Activated CD8-positive, alpha-beta T cell treated with anti-CD3 and anti-CD28 coated beads for 36 hours (primary cell): ENCODE results near the gene BLOC1S5. TPM values are rescaled to one million over a fixed set of nuclear protein-coding genes. Genes with fewer than 3 reads are reported as not detected.

Source experiments
- ATAC-seq: fragments of 200-7000 bp; cut with Tn5 transposase; one replicate; pipeline ENCODE4 v1.10.0; 2021; ENCODE audit warnings: mild to moderate bottlenecking, moderate library complexity
- CTCF ChIA-PET: fragments of 350-600 bp; sonication (Branson Sonifier 250); formaldehyde crosslinking; loops from one replicate; lab custom pipeline; 2021; ENCODE audit warnings: antibody characterized with exemption; lab: Charles Lee
- POLR2A ChIA-PET: fragments of 350-600 bp; sonication (Branson Sonifier 250); formaldehyde crosslinking; loops from one replicate; lab custom pipeline; 2021; ENCODE audit warnings: antibody characterized with exemption; lab: Charles Lee
- DNase-seq: peaks from one replicate; pipeline ENCODE4 v3.0.0-alpha.2; 2020
- H3K27ac Mint-ChIP-seq: one replicate; pipeline ENCODE4 v1.8.0; 2021; ENCODE audit warnings: mild to moderate bottlenecking, mixed read lengths
- H3K27me3 Mint-ChIP-seq: one replicate; pipeline ENCODE4 v1.8.0; 2021; ENCODE audit warnings: mixed read lengths
- H3K36me3 Mint-ChIP-seq: one replicate; pipeline ENCODE4 v1.8.0; 2021; ENCODE audit warnings: low read depth, mixed read lengths
- H3K4me1 Mint-ChIP-seq: one replicate; pipeline ENCODE4 v1.8.0; 2021; ENCODE audit warnings: low read depth, mixed read lengths
- H3K4me3 Mint-ChIP-seq: one replicate; pipeline ENCODE4 v1.8.0; 2021; ENCODE audit warnings: mild to moderate bottlenecking, moderate library complexity, mixed read lengths
- H3K9me3 Mint-ChIP-seq: one replicate; pipeline ENCODE4 v1.8.0; 2021; ENCODE audit warnings: mixed read lengths
- CTCF ChIP-seq: fragments of 200-600 bp; IDR thresholded peaks from one replicate; pipeline ENCODE4 v1.8.0; 2022; ENCODE audit warnings: antibody characterized with exemption, mild to moderate bottlenecking
- intact Hi-C: fragments of 100-400 bp; cut with micrococcal nuclease; formaldehyde crosslinking; loops from one replicate; pipeline ENCODE4 v1.10.0; 2022
- total RNA-seq, 2 experiments: library from RNA; stranded (reverse); gene quantifications; one replicate each; pipeline ENCODE4 v1.2.3, GENCODE V29; 2021

The BLOC1S5 gene
- total RNA-seq, 2 experiments from 2014 or later = 23.7 to 26.2 TPM

DNA sequence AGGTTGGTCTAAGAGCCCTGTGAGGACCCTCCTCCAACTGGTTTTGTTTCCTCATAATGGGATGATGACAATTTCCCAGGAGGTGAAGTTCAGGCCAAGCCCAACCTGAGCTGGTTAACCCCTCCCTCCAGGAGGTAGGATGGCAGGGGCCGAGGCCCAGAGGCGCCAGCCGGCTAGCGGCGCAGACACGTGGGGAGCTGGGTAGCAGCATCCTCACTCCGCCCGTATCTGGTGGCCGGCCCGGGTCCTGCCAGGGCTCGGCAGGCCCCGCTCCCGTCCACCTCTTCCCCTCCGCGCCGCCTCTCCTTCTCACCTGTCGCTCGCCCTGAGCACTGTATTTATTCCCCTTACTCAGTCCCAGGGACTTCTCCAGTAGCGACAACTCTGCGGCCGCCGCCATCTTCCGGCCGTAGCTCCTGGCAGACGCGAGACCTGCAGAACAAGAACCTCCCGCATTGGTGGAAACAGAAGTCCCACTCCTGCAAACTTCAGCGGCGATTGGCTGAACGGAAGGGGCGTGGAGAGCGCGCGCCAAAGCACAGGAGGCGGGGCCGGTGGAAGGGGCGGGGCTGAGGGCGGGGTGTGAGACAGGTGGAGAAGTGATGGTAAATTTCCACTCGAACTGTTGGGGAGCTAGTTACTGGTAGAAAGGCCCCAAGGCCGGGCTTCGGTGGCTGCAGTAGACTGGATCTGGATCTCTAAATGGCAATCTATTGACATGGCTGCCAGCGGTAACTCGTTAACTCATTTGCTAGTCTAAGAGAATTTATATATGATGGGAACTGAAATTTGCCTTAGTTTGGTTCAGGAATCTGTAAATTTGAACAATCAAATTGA, 38.2 kb upstream of the BLOC1S5 start, which contains the start of gene EEF1E1:
Gene EEF1E1 (minus strand): TSS at position 427 of the 837 bp plus-strand sequence. CDS start 27 bp downstream, at position 400.
- peak within 1 kb of the TSS; percentile 97 for H3K27ac Mint-ChIP-seq
- peaks cover 23% of the 10 kb centered on the region for H3K36me3 Mint-ChIP-seq
- no peaks in the 10 kb centered on the region for H3K9me3 Mint-ChIP-seq
- DNase-seq (peak; percentile 99), ATAC-seq (peak; percentile 98)
- ChIA-PET POLR2A (interaction anchor here (1.0 to 2.0 kb wide), 6 partner anchors 10 to 38 kb away, joined by 3 to 11 read pairs (median 6); partner anchors contain the start of gene BLOC1S5), CTCF (interaction anchor here (1.1 to 2.2 kb wide), 3 partner anchors 37 to 380 kb away, joined by 3 to 9 read pairs (median 7); no protein-coding TSS in a partner anchor)
- H3K27me3 Mint-ChIP-seq = peaks cover 16% of the 10 kb centered on the region
- intact Hi-C loops = loop anchor here (5.0 to 10.0 kb wide), 2 partner anchors 40 to 332 kb away; partner anchors contain the start of genes BLOC1S5 and SLC35B3
- H3K4me3 Mint-ChIP-seq = peak within 1 kb of the TSS; percentile 96
- H3K4me1 Mint-ChIP-seq = peaks cover 31% of the 10 kb centered on the region
- TF ChIP-seq CTCF = no peak

GRCh38 chr6:8100159-8100854, 36.1 kb upstream of the BLOC1S5 start:
- TF ChIP-seq CTCF = no peak
- ChIA-PET POLR2A (interaction anchor here (0.9 to 1.0 kb wide), 2 partner anchors 13 to 35 kb away, joined by 3 read pairs; no protein-coding TSS in a partner anchor), CTCF (interaction anchor here (0.7 to 1.2 kb wide), 2 partner anchors 41 to 119 kb away, joined by 3 read pairs; no protein-coding TSS in a partner anchor)
- intact Hi-C loops = loop anchor here (5.0 to 10.0 kb wide), 2 partner anchors 38 to 334 kb away; partner anchors contain the start of genes BLOC1S5 and SLC35B3
- DNase-seq = no peak
- Mint-ChIP-seq H3K9me3 (no peaks in the 10 kb centered on the region), H3K27me3 (peaks cover 7% of the 10 kb centered on the region), H3K4me1 (peaks cover 35% of the 10 kb centered on the region), H3K36me3 (peaks cover 38% of the 10 kb centered on the region), H3K4me3 (peak overlapping the region; percentile 65), H3K27ac (peak overlapping the region; percentile 62)
- ATAC-seq = no peak

- no peak for TF ChIP-seq CTCF
- no peak for DNase-seq
- H3K4me1 Mint-ChIP-seq = peaks cover 15% of the 10 kb centered on the region
- ATAC-seq = no peak
- H3K36me3 Mint-ChIP-seq = peaks cover 79% of the 10 kb centered on the region
- POLR2A ChIA-PET = no interaction called here
- CTCF ChIA-PET = no interaction called here
- H3K4me3 Mint-ChIP-seq = no peak overlapping the region
- H3K27me3 Mint-ChIP-seq = no peaks in the 10 kb centered on the region
- intact Hi-C loops = no loop called here
- H3K9me3 Mint-ChIP-seq = peaks cover 5% of the 10 kb centered on the region
- no peak overlapping the region for H3K27ac Mint-ChIP-seq
Observed at GRCh38 chr6:8090650-8091049, 26.5 kb upstream of the BLOC1S5 start.

DNA sequence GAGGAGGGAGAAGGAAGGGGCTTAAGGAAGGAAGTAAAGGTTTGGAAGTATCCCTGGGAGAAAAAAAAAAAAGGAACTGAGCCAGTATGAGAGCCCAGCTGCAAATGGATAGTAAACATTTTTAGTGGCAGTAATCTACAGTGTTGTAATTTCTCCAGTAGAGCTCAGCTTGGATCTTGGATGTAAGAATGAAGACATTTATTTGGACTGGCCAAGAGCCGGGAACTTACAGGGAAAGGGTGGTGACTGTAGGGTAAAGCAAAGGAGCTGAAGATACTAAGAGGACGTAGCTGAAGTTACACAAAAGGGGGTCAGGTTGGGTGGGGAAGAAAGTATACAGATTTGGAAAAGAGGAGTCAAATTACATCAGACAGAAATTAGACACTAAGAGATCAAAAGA, 24.7 kb upstream of the BLOC1S5 start:
- intact Hi-C loops = no loop called here
- no peaks in the 10 kb centered on the region for H3K27me3 Mint-ChIP-seq
- H3K27ac Mint-ChIP-seq = no peak overlapping the region
- ChIA-PET CTCF (interaction anchor here (0.8 kb wide), 1 partner anchor 29 kb away, joined by 3 read pairs; no protein-coding TSS in a partner anchor), POLR2A (interaction anchor here (0.9 kb wide), 1 partner anchor 11 kb away, joined by 3 read pairs; no protein-coding TSS in a partner anchor)
- ATAC-seq = no peak
- H3K4me1 Mint-ChIP-seq = peaks cover 17% of the 10 kb centered on the region
- TF ChIP-seq CTCF = no peak
- no peak overlapping the region for H3K4me3 Mint-ChIP-seq
- no peak for DNase-seq
- H3K36me3 Mint-ChIP-seq = peaks cover 70% of the 10 kb centered on the region
- peaks cover 5% of the 10 kb centered on the region for H3K9me3 Mint-ChIP-seq
